ENCODE data around the gene RFNG. TPM values are rescaled to one million over a fixed set of nuclear protein-coding genes. Genes with fewer than 3 reads are reported as not detected.

Gene RFNG
- total RNA-seq, 6 experiments from 2014 or later, result 37.6 to 48.5 (median 40.1) TPM

DNA sequence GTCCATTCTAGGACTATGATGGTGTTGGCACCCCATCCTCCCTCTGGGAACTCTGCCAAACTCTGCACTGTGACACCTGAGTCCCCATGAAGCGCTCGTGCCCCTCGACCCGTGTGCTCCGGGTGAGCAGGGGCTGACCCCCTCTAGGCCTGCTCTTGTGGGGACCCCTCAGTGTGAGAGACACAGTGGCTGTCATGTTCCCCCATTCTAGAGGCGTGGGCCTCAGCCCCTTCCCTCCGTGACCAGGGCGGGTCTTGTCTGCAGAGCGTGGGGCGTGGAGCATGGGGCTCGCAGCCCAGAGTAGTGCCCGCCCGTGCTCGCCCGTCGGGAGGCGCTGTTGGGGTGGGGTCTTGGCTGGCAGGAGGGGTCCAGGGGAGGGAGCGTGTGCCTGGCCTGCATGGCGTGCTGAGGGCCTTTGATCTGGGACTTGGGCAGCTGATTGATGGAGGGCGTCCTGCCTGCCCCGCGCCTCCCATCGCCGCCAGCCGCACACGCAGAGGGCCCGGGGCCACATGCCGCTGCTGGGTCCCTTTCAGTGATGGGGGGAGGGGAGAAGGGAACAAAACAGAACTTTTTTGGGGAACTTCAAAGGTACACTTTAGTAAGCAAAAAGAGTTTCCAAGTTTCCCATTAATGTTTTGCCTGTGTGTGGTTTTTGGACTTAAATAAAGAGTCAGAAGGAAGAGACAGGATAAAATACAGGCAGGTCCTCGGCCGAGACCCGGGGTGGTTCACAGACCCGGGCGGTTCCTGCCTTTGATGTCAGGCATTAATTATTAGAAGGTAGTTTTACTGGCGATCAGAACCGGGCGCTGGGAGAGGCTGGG lies 51.4 kb downstream of the RFNG start:
- H3K4me1 Mint-ChIP-seq (ENCODE audit: low read depth), result peaks cover 10% of the 10 kb centered on the region
- H3K9me3 Mint-ChIP-seq, result no peaks in the 10 kb centered on the region
- DNase-seq, result no peak
- no peak overlapping the region for H3K4me3 Mint-ChIP-seq
- H3K27me3 Mint-ChIP-seq (ENCODE audit: insufficient read depth), result no peaks in the 10 kb centered on the region
- H3K27ac Mint-ChIP-seq, result no peak overlapping the region
- TF ChIP-seq, protein P1, sequence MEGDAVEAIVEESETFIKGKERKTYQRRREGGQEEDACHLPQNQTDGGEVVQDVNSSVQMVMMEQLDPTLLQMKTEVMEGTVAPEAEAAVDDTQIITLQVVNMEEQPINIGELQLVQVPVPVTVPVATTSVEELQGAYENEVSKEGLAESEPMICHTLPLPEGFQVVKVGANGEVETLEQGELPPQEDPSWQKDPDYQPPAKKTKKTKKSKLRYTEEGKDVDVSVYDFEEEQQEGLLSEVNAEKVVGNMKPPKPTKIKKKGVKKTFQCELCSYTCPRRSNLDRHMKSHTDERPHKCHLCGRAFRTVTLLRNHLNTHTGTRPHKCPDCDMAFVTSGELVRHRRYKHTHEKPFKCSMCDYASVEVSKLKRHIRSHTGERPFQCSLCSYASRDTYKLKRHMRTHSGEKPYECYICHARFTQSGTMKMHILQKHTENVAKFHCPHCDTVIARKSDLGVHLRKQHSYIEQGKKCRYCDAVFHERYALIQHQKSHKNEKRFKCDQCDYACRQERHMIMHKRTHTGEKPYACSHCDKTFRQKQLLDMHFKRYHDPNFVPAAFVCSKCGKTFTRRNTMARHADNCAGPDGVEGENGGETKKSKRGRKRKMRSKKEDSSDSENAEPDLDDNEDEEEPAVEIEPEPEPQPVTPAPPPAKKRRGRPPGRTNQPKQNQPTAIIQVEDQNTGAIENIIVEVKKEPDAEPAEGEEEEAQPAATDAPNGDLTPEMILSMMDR (IDR thresholded peaks at IDR 0.05), result no peak
- no peaks in the 10 kb centered on the region for H3K36me3 Mint-ChIP-seq (ENCODE audit: low read depth)

DNA sequence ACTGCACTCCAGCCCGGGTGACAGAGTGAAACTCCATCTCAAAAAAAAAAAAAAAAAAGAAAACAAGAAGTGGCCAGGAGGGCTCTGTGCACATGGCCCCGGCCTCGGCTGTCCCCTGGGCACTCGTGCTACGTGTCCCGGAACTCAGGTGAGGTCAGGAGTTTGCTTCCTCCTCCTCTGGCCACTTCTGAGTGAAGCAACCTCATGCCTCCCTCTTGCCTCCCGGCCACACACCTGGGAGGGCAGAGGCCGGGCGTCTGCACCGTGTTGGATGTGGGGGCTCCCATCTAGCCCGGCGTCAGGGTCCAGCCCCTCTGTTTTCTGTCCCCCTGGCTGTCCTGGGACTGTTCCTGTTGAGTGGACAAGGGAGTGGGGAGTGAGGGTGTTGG lies 52.0 kb downstream of the RFNG start:
- Mint-ChIP-seq H3K4me3 (no peak overlapping the region), H3K27ac (no peak overlapping the region), H3K9me3 (no peaks in the 10 kb centered on the region)

DNA sequence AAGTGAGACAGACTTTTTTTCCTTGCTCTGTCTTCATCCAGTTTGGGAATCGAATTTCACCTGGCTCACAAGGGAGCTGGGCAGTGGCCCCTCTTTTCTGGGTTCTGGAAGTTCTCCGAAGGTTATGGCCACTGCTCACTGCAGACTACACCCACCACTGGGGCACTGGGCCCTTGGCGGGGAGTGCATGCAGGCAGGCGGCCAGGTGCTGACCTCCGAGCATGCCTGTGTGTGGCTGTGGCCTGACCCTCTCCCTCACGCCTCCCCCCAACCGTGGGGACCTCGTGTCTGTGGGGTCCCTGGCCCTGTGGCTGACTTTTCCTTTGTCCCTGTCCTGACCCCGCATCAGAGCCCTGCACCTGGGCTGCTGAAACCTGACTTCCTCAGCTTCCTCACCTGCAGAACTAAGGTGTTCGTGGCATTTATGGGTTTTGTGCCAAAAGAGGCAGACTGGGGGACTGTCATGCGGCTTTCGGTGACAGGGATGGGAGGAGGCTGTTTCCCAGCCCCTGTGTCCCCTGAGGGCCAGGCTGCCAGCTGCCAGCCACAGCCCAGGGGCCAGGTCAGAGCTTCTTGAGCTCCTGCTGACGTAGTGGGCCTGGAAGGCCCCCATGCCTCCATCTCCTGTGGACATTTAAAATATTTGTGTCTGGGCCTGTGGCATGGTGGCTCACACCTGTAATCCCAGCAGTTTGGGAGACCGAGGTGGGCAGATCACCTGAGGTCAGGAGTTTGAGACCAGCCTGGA lies 52.7 kb downstream of the RFNG start:
- no peak for DNase-seq
- Mint-ChIP-seq H3K27me3 (ENCODE audit: insufficient read depth) (no peaks in the 10 kb centered on the region), H3K36me3 (ENCODE audit: low read depth) (no peaks in the 10 kb centered on the region), H3K27ac (no peak overlapping the region), H3K9me3 (no peaks in the 10 kb centered on the region), H3K4me3 (no peak overlapping the region), H3K4me1 (ENCODE audit: low read depth) (peaks cover 10% of the 10 kb centered on the region)
- TF ChIP-seq, protein P1 (IDR thresholded peaks at IDR 0.05), result no peak

More for the DNA sequence above, 52.0 kb downstream of the RFNG start:
- peaks cover 10% of the 10 kb centered on the region for H3K4me1 Mint-ChIP-seq (ENCODE audit: low read depth)
- no peaks in the 10 kb centered on the region for H3K27me3 Mint-ChIP-seq (ENCODE audit: insufficient read depth)
- TF ChIP-seq, protein P1 (IDR thresholded peaks at IDR 0.05), result no peak
- no peaks in the 10 kb centered on the region for H3K36me3 Mint-ChIP-seq (ENCODE audit: low read depth)
- DNase-seq, result no peak

DNA sequence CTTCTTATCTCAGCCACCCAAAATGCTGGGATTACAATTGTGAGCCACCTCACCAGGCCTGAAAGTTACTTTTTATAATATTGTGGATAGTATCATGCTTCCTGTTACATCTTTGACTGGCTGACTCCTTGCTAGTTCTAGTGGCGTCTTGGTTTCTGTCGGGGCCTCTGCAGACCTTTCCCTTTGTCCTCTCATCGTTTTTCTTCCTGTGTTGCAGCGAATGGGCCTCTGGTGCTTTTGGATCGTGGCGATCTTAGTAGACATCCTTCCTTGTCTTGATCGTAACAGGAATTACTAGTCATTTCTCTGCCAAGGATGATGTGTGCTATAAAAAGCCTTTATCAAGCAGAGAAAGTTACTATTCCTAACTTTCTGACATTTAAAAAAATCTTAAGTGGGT lies 53.4 kb downstream of the RFNG start:
- TF ChIP-seq, protein P1 (IDR thresholded peaks at IDR 0.05), result no peak
- DNase-seq, result no peak
- Mint-ChIP-seq H3K4me1 (ENCODE audit: low read depth) (peaks cover 5% of the 10 kb centered on the region), H3K27ac (no peak overlapping the region), H3K27me3 (ENCODE audit: insufficient read depth) (no peaks in the 10 kb centered on the region), H3K4me3 (no peak overlapping the region), H3K9me3 (no peaks in the 10 kb centered on the region), H3K36me3 (ENCODE audit: low read depth) (no peaks in the 10 kb centered on the region)

Other genes starting within 250 kb of the RFNG start
- gene GCGR, start 247.7 kb downstream of the RFNG start, total RNA-seq (2021; fragmentation: NEBNext Ultra II Directional; extraction: Animal tissue kit (Norgen Biotek cat#: 25700)), result not detected
- 100 to 1,000 TPM in 2 of 6 experiments, 10 to 100 TPM in 4; 88.0 to 103 (median 92.8) TPM for gene MCRIP1, start 218.5 kb downstream of the RFNG start, total RNA-seq (2021; fragmentation: NEBNext Ultra II Directional; extraction: Animal tissue kit (Norgen Biotek cat#: 25700))
- gene PPP1R27, start 216.8 kb downstream of the RFNG start, total RNA-seq (2021; fragmentation: NEBNext Ultra II Directional; extraction: Animal tissue kit (Norgen Biotek cat#: 25700)), result not detected
- gene P4HB, start 191.3 kb downstream of the RFNG start, total RNA-seq (2021; fragmentation: NEBNext Ultra II Directional; extraction: Animal tissue kit (Norgen Biotek cat#: 25700)), result 100 to 1,000 TPM; 790 to 981 (median 910) TPM
- 1,000 to 10,000 TPM in 1 of 6 experiments, 100 to 1,000 TPM in 5; 758 to 1,040 (median 908) TPM for gene ARHGDIA, start 180.5 kb downstream of the RFNG start, total RNA-seq (2021; fragmentation: NEBNext Ultra II Directional; extraction: Animal tissue kit (Norgen Biotek cat#: 25700))
- 100 to 1,000 TPM; 101 to 151 (median 135) TPM for gene ALYREF, start 160.2 kb downstream of the RFNG start, total RNA-seq (2021; fragmentation: NEBNext Ultra II Directional; extraction: Animal tissue kit (Norgen Biotek cat#: 25700))
- 100 to 1,000 TPM; 151 to 169 (median 156) TPM for gene ANAPC11, start 160.1 kb downstream of the RFNG start, total RNA-seq (2021; fragmentation: NEBNext Ultra II Directional; extraction: Animal tissue kit (Norgen Biotek cat#: 25700))
- gene NPB, start 149.6 kb downstream of the RFNG start, total RNA-seq (2021; fragmentation: NEBNext Ultra II Directional; extraction: Animal tissue kit (Norgen Biotek cat#: 25700)), result 1 to 10 TPM in 1 of 6 experiments, under 1 TPM in 5; 0.53 to 1.5 (median 0.71) TPM
- 10 to 100 TPM; 33.2 to 45.8 (median 35.8) TPM for gene PCYT2, start 140.4 kb downstream of the RFNG start, total RNA-seq (2021; fragmentation: NEBNext Ultra II Directional; extraction: Animal tissue kit (Norgen Biotek cat#: 25700))
- 10 to 100 TPM; 16.2 to 20.7 (median 18.5) TPM for gene SIRT7, start 133.6 kb downstream of the RFNG start, total RNA-seq (2021; fragmentation: NEBNext Ultra II Directional; extraction: Animal tissue kit (Norgen Biotek cat#: 25700))
- 10 to 100 TPM; 17.7 to 22.4 (median 18.2) TPM for gene MAFG, start 124.1 kb downstream of the RFNG start, total RNA-seq (2021; fragmentation: NEBNext Ultra II Directional; extraction: Animal tissue kit (Norgen Biotek cat#: 25700))
- gene PYCR1, start 114.5 kb downstream of the RFNG start, total RNA-seq (2021; fragmentation: NEBNext Ultra II Directional; extraction: Animal tissue kit (Norgen Biotek cat#: 25700)), result 100 to 1,000 TPM in 4 of 6 experiments, 10 to 100 TPM in 2; 97.9 to 147 (median 110) TPM
- not detected for gene MYADML2, start 104.6 kb downstream of the RFNG start, total RNA-seq (2021; fragmentation: NEBNext Ultra II Directional; extraction: Animal tissue kit (Norgen Biotek cat#: 25700))
- gene NOTUM, start 90.6 kb downstream of the RFNG start, total RNA-seq (2021; fragmentation: NEBNext Ultra II Directional; extraction: Animal tissue kit (Norgen Biotek cat#: 25700)), result under 1 TPM in 2 of 6 experiments, not detected in 4; 0.10 to 0.14 TPM
- gene ASPSCR1, start 74.2 kb downstream of the RFNG start, total RNA-seq (2021; fragmentation: NEBNext Ultra II Directional; extraction: Animal tissue kit (Norgen Biotek cat#: 25700)), result 10 to 100 TPM; 26.6 to 36.8 (median 34.7) TPM
- 10 to 100 TPM; 60.6 to 83.9 (median 73.3) TPM for gene CENPX, start 28.9 kb downstream of the RFNG start, total RNA-seq (2021; fragmentation: NEBNext Ultra II Directional; extraction: Animal tissue kit (Norgen Biotek cat#: 25700))
- gene LRRC45, start 28.5 kb downstream of the RFNG start, total RNA-seq (2021; fragmentation: NEBNext Ultra II Directional; extraction: Animal tissue kit (Norgen Biotek cat#: 25700)), result 10 to 100 TPM in 3 of 6 experiments, 1 to 10 TPM in 3; 6.8 to 10.5 (median 10.0) TPM
- 1 to 10 TPM; 4.3 to 8.5 (median 5.6) TPM for gene RAC3, start 20.1 kb downstream of the RFNG start, total RNA-seq (2021; fragmentation: NEBNext Ultra II Directional; extraction: Animal tissue kit (Norgen Biotek cat#: 25700))
- gene DCXR, start 14.1 kb downstream of the RFNG start, total RNA-seq (2021; fragmentation: NEBNext Ultra II Directional; extraction: Animal tissue kit (Norgen Biotek cat#: 25700)), result 100 to 1,000 TPM in 1 of 6 experiments, 10 to 100 TPM in 5; 73.4 to 100 (median 84.8) TPM
- 100 to 1,000 TPM; 127 to 144 (median 141) TPM for gene GPS1, start 87 bp upstream of the RFNG start, total RNA-seq (2021; fragmentation: NEBNext Ultra II Directional; extraction: Animal tissue kit (Norgen Biotek cat#: 25700))
- 10 to 100 TPM; 65.8 to 86.8 (median 71.2) TPM for gene DUS1L, start 14.0 kb upstream of the RFNG start, total RNA-seq (2021; fragmentation: NEBNext Ultra II Directional; extraction: Animal tissue kit (Norgen Biotek cat#: 25700))
- 100 to 1,000 TPM; 108 to 138 (median 112) TPM for gene FASN, start 46.4 kb upstream of the RFNG start, total RNA-seq (2021; fragmentation: NEBNext Ultra II Directional; extraction: Animal tissue kit (Norgen Biotek cat#: 25700))
- gene CCDC57, start 161.0 kb upstream of the RFNG start, total RNA-seq (2021; fragmentation: NEBNext Ultra II Directional; extraction: Animal tissue kit (Norgen Biotek cat#: 25700)), result 10 to 100 TPM; 12.8 to 15.6 (median 13.6) TPM
- gene SLC16A3, start 177.2 kb upstream of the RFNG start, total RNA-seq (2021; fragmentation: NEBNext Ultra II Directional; extraction: Animal tissue kit (Norgen Biotek cat#: 25700)), result 100 to 1,000 TPM; 475 to 624 (median 523) TPM
- 100 to 1,000 TPM; 116 to 128 (median 118) TPM for gene CSNK1D, start 221.9 kb upstream of the RFNG start, total RNA-seq (2021; fragmentation: NEBNext Ultra II Directional; extraction: Animal tissue kit (Norgen Biotek cat#: 25700))